ENCODE data around the gene FAM8A1.

- TF ChIP-seq EP300 (IDR thresholded peaks at IDR 0.05), result no peak
- TF ChIP-seq, protein P1, sequence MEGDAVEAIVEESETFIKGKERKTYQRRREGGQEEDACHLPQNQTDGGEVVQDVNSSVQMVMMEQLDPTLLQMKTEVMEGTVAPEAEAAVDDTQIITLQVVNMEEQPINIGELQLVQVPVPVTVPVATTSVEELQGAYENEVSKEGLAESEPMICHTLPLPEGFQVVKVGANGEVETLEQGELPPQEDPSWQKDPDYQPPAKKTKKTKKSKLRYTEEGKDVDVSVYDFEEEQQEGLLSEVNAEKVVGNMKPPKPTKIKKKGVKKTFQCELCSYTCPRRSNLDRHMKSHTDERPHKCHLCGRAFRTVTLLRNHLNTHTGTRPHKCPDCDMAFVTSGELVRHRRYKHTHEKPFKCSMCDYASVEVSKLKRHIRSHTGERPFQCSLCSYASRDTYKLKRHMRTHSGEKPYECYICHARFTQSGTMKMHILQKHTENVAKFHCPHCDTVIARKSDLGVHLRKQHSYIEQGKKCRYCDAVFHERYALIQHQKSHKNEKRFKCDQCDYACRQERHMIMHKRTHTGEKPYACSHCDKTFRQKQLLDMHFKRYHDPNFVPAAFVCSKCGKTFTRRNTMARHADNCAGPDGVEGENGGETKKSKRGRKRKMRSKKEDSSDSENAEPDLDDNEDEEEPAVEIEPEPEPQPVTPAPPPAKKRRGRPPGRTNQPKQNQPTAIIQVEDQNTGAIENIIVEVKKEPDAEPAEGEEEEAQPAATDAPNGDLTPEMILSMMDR (IDR thresholded peaks at IDR 0.05), result no peak
- TF ChIP-seq POLR2A (IDR thresholded peaks at IDR 0.05), result no peak
Measured at GRCh38 chr6:17580518-17581048, 19.5 kb upstream of the FAM8A1 start.
